H1 (cell line): ENCODE data around the gene EYA2. TPM values are rescaled to one million over a fixed set of nuclear protein-coding genes. Genes with fewer than 3 reads are reported as not detected.

Source experiments
- CTCF ChIA-PET: fragments of 300-600 bp; sonication (Branson Sonifier 250); formaldehyde crosslinking; loops from one replicate; lab custom pipeline; 2021; ENCODE audit not compliant: partially characterized antibody; lab: Charles Lee
- POLR2A ChIA-PET: fragments of 300-600 bp; sonication (Branson Sonifier 250); formaldehyde crosslinking; loops from one replicate; lab custom pipeline; 2021; ENCODE audit warnings: inconsistent platforms; ENCODE audit not compliant: partially characterized antibody; lab: Charles Lee
- DNase-seq, 2 experiments: peaks; one replicate each; pipeline versions ENCODE4 v3.0.0 to v3.0.0-alpha.2; 2010 to 2022; ENCODE audit warnings: low spot score in 2 of 2, low read depth in 1 of 2, mixed read lengths in 1 of 2
- FAIRE-seq: peaks from 2 replicates; lab custom pipeline; 2011; peaks lifted over from hg19 to GRCh38; lab: Jason Lieb, UNC
- H2AFZ ChIP-seq: 2 replicates; pipeline ENCODE4 v1.8.1; 2012; ENCODE audit warnings: low read length, inconsistent platforms
- H2AK5ac ChIP-seq: 2 replicates; pipeline ENCODE4 v1.6.1; 2013; ENCODE audit warnings: low read depth, low read length
- H2BK120ac ChIP-seq: replicated peaks from 2 replicates; pipeline ENCODE3; 2013; ENCODE audit warnings: low read depth, low read length, inconsistent platforms
- H2BK12ac ChIP-seq: 2 replicates; pipeline ENCODE4 v1.6.1; 2013; ENCODE audit warnings: low read depth, low read length
- H2BK15ac ChIP-seq: 2 replicates; pipeline ENCODE4 v1.6.1; 2013; ENCODE audit warnings: low read length
- H2BK20ac ChIP-seq: 2 replicates; pipeline ENCODE4 v1.6.1; 2013; ENCODE audit warnings: low read length
- H2BK5ac ChIP-seq: 2 replicates; pipeline ENCODE4 v1.6.1; 2013; ENCODE audit warnings: low read depth, low read length
- H3K14ac ChIP-seq: 2 replicates; pipeline ENCODE4 v1.6.1; 2013; ENCODE audit warnings: inconsistent platforms; ENCODE audit not compliant: insufficient read length
- H3K18ac ChIP-seq: 2 replicates; pipeline ENCODE4 v1.6.1; 2013; ENCODE audit warnings: low read length; ENCODE audit errors: extremely low read depth
- H3K23ac ChIP-seq: 2 replicates; pipeline ENCODE4 v1.6.1; 2013; ENCODE audit warnings: inconsistent platforms; ENCODE audit not compliant: insufficient read length
- H3K23me2 ChIP-seq: 2 replicates; pipeline ENCODE4 v1.6.1; 2013; ENCODE audit warnings: low read depth, low read length
- H3K27ac ChIP-seq: 2 replicates; pipeline ENCODE4 v1.6.1; 2011; ENCODE audit warnings: low read depth, low read length, inconsistent platforms
- H3K27me3 ChIP-seq, 4 experiments: replicated peaks in 1 of 4; 1 replicate in 1 of 4; 2 replicates in 3 of 4; pipeline versions ENCODE4 v1.6.1 to v1.8.1; 2011 to 2013; ENCODE audit warnings: low read length in 3 of 4, mild to moderate bottlenecking in 3 of 4, inconsistent platforms in 2 of 4, mixed read lengths in 2 of 4, moderate library complexity in 1 of 4; ENCODE audit not compliant: control insufficient read depth in 3 of 4, insufficient read depth in 3 of 4; ENCODE audit errors: extremely low read depth in 1 of 4
- H3K36me3 ChIP-seq, 4 experiments: 2 replicates each; pipeline versions ENCODE4 v1.6.1 to v1.8.1; 2011 to 2013; ENCODE audit warnings: mild to moderate bottlenecking in 4 of 4, low read length in 3 of 4, moderate library complexity in 2 of 4, control low read depth in 1 of 4, inconsistent platforms in 1 of 4; ENCODE audit not compliant: insufficient read depth in 4 of 4, control insufficient read depth in 2 of 4
- H3K4ac ChIP-seq: replicated peaks from 2 replicates; pipeline ENCODE3; 2013; ENCODE audit warnings: low read length, low read depth, mixed read lengths, inconsistent platforms; ENCODE audit not compliant: insufficient read length
- H3K4me1 ChIP-seq, 4 experiments: replicated peaks in 1 of 4; 1 replicate in 1 of 4; 2 replicates in 3 of 4; pipeline versions ENCODE4 v1.6.1 to v1.8.1; 2011 to 2013; ENCODE audit warnings: low read length in 3 of 4, inconsistent platforms in 2 of 4, mixed read lengths in 1 of 4; ENCODE audit not compliant: insufficient read depth in 4 of 4, control insufficient read depth in 3 of 4
- H3K4me2 ChIP-seq, 2 experiments: 2 replicates each; pipeline versions ENCODE4 v1.6.1 to v1.8.1; 2011 to 2013; ENCODE audit warnings: low read depth in 2 of 2, low read length in 2 of 2, control low read depth in 1 of 2, inconsistent platforms in 1 of 2, mild to moderate bottlenecking in 1 of 2; ENCODE audit not compliant: insufficient read depth in 1 of 2
- H3K4me3 ChIP-seq, 4 experiments: fragments of 200-600, 300-600 bp in 1 of 4; sonication (generic), shearing (Covaris generic), sonication (Bioruptor Twin) in 1 of 4; 2 replicates each; pipeline versions ENCODE4 v1.5.1 to v1.8.1; 2011 to 2016; ENCODE audit warnings: low read length in 4 of 4, low read depth in 3 of 4, control low read depth in 2 of 4, inconsistent platforms in 2 of 4, mild to moderate bottlenecking in 2 of 4, mixed read lengths in 1 of 4, moderate library complexity in 1 of 4; ENCODE audit not compliant: insufficient read depth in 2 of 4; ENCODE audit errors: extremely low read depth in 1 of 4
- H3K56ac ChIP-seq: replicated peaks from 2 replicates; pipeline ENCODE3; 2013; ENCODE audit warnings: low read depth, mild to moderate bottlenecking, mixed read lengths, low read length, inconsistent platforms; ENCODE audit not compliant: insufficient read length
- H3K79me1 ChIP-seq: 2 replicates; pipeline ENCODE4 v1.6.1; 2013; ENCODE audit warnings: low read depth, low read length, control low read depth
- H3K79me2 ChIP-seq, 2 experiments: 2 replicates each; pipeline versions ENCODE4 v1.6.1 to v1.8.1; 2012 to 2013; ENCODE audit warnings: low read length in 2 of 2, mild to moderate bottlenecking in 2 of 2, inconsistent platforms in 1 of 2; ENCODE audit not compliant: insufficient read depth in 2 of 2, control insufficient read depth in 1 of 2
- H3K9ac ChIP-seq, 4 experiments: replicated peaks in 1 of 4; 1 replicate in 1 of 4; 2 replicates in 3 of 4; pipeline versions ENCODE4 v1.6.1 to v1.8.1; 2011 to 2013; ENCODE audit warnings: low read depth in 3 of 4, low read length in 3 of 4, control low read depth in 2 of 4, mild to moderate bottlenecking in 2 of 4, moderate library complexity in 2 of 4, inconsistent platforms in 1 of 4; ENCODE audit errors: extremely low read depth in 1 of 4
- H3K9me3 ChIP-seq, 2 experiments: 2 replicates each; pipeline versions ENCODE4 v1.6.1 to v1.8.1; 2012 to 2013; ENCODE audit warnings: mild to moderate bottlenecking in 2 of 2, moderate library complexity in 2 of 2, control low read depth in 1 of 2, inconsistent platforms in 1 of 2, low read depth in 1 of 2, low read length in 1 of 2, mixed read lengths in 1 of 2; ENCODE audit not compliant: insufficient read depth in 2 of 2
- H4K20me1 ChIP-seq, 2 experiments: replicated peaks in 1 of 2; 2 replicates each; pipeline versions ENCODE3 to v1.8.1; 2011 to 2013; ENCODE audit warnings: inconsistent platforms in 2 of 2, low read length in 2 of 2, mild to moderate bottlenecking in 1 of 2; ENCODE audit not compliant: insufficient read depth in 2 of 2, control insufficient read depth in 1 of 2
- H4K5ac ChIP-seq: 2 replicates; pipeline ENCODE4 v1.6.1; 2013; ENCODE audit warnings: low read length, low read depth, mixed read lengths, inconsistent platforms; ENCODE audit not compliant: insufficient read length
- H4K8ac ChIP-seq: 2 replicates; pipeline ENCODE4 v1.8.0; 2013; ENCODE audit warnings: mild to moderate bottlenecking, moderate library complexity, low read length, inconsistent platforms; ENCODE audit not compliant: insufficient read depth; ENCODE audit errors: extremely low read depth
- H4K91ac ChIP-seq: replicated peaks from 2 replicates; pipeline ENCODE3; 2013; ENCODE audit warnings: low read length, mixed read lengths, inconsistent platforms; ENCODE audit not compliant: insufficient read length
- BRCA1 ChIP-seq: IDR thresholded peaks from 2 replicates; pipeline ENCODE4 v1.6.1; 2012; ENCODE audit warnings: low read depth, low read length, improper control_type of control experiment
- CBX5 ChIP-seq: fragments of 300-800, 300-1000 bp; sonication (generic); IDR thresholded peaks from 2 replicates; pipeline ENCODE4 v1.7.1; 2016; ENCODE audit warnings: antibody characterized with exemption, low read length, low read depth
- CEBPB ChIP-seq: IDR thresholded peaks from 2 replicates; pipeline ENCODE4 v1.6.1; 2012; ENCODE audit warnings: low read depth, low read length
- CHD1 ChIP-seq: IDR thresholded peaks from 2 replicates; pipeline ENCODE4 v1.6.1; 2012; ENCODE audit warnings: low read depth, low read length, improper control_type of control experiment
- CREB1 ChIP-seq: IDR thresholded peaks from 2 replicates; pipeline ENCODE4 v1.6.1; 2012; ENCODE audit warnings: inconsistent platforms
- CTBP2 ChIP-seq: IDR thresholded peaks from 2 replicates; pipeline ENCODE4 v1.7.0; 2011; ENCODE audit warnings: borderline replicate concordance, mild to moderate bottlenecking, moderate library complexity, mixed read lengths, low read length; ENCODE audit not compliant: insufficient read depth, insufficient read length
- EZH2 ChIP-seq: fragments of 200-600 bp; sonication (generic); IDR thresholded peaks from 2 replicates; pipeline ENCODE4 v1.7.1; 2012; ENCODE audit warnings: low read depth, mild to moderate bottlenecking, moderate library complexity, low read length, inconsistent platforms; ENCODE audit not compliant: severe bottlenecking
- HDAC2 ChIP-seq, 2 experiments: fragments of 300-600 bp in 1 of 2; sonication (generic) in 1 of 2; IDR thresholded peaks; 2 replicates each; pipeline ENCODE4 v1.6.1; 2011 to 2012; ENCODE audit warnings: low read depth in 2 of 2, low read length in 2 of 2, mild to moderate bottlenecking in 2 of 2, moderate library complexity in 2 of 2, borderline replicate concordance in 1 of 2, inconsistent platforms in 1 of 2
- KDM4A ChIP-seq: IDR thresholded peaks from one replicate; pipeline ENCODE4 v1.7.1; 2012; ENCODE audit warnings: low read depth, mild to moderate bottlenecking, moderate library complexity, low read length, inconsistent platforms; ENCODE audit not compliant: severe bottlenecking
- MAFK ChIP-seq: IDR thresholded peaks from 2 replicates; pipeline ENCODE4 v1.6.1; 2012; ENCODE audit warnings: low read depth, mild to moderate bottlenecking, improper control_type of control experiment, low read length
- SP1 ChIP-seq: IDR thresholded peaks from 2 replicates; pipeline ENCODE4 v1.6.1; 2011; ENCODE audit warnings: low read depth, low read length
- SP2 ChIP-seq: IDR thresholded peaks from 2 replicates; pipeline ENCODE4 v1.6.1; 2012; ENCODE audit warnings: mild to moderate bottlenecking, low read length, inconsistent platforms
- TEAD4 ChIP-seq: IDR thresholded peaks from 2 replicates; pipeline ENCODE4 v1.6.1; 2012; ENCODE audit warnings: low read depth, low read length, inconsistent platforms, mixed read lengths
- WGBS, 2 experiments: shearing (Covaris generic) in 1 of 2; methylation state at CpG; one replicate each; pipeline versions ENCODE4 v1.1.6 to v1.1.7; 2013 to 2015; ENCODE audit warnings: low lambda C conversion rate in 2 of 2, mixed read lengths in 2 of 2, inconsistent platforms in 1 of 2, low coverage in 1 of 2, missing lambda C conversion rate in 1 of 2; ENCODE audit not compliant: insufficient replicate concordance in 2 of 2, insufficient coverage in 1 of 2, insufficient read length in 1 of 2; ENCODE audit errors: extremely low coverage in 1 of 2, missing lambda C conversion rate in 1 of 2; 5-methylcytosine and 5-hydroxymethylcytosine counted together
- polyA plus RNA-seq, 7 experiments: library from polyadenylated mRNA; depleted of rRNA in 3 of 7; stranded (reverse) in 5 of 7; unstranded in 2 of 7; fragments of >200 nt in 5 of 7; fragments of 200-250 nt in 2 of 7; gene quantifications; 1 replicate in 5 of 7; 2 replicates in 1 of 7; 4 replicates in 1 of 7; pipeline versions ENCODE4 v1.2.1 to v1.2.3, GENCODE V29; 2011 to 2013; ENCODE audit warnings: missing spikeins in 2 of 7, mixed read lengths in 2 of 7
- total RNA-seq: library from RNA; stranded (reverse); fragmentation: NEBNext Ultra II Directional; extraction: Animal tissue kit (Norgen Biotek cat#: 25700); gene quantifications from 2 replicates; pipeline ENCODE4 v1.2.1, GENCODE V29; 2021
- TF ChIP-seq, protein P1 (sequence below): IDR thresholded peaks from 2 replicates; pipeline ENCODE4 v1.6.1; 2011; ENCODE audit warnings: low read length, improper control_type of control experiment

Gene EYA2
- total and polyA plus RNA-seq, 2 of the 8 experiments (the other 6 are each of a cell fraction or from before 2014, with no cell fraction given) = 1.6 to 1.7 TPM

DNA sequence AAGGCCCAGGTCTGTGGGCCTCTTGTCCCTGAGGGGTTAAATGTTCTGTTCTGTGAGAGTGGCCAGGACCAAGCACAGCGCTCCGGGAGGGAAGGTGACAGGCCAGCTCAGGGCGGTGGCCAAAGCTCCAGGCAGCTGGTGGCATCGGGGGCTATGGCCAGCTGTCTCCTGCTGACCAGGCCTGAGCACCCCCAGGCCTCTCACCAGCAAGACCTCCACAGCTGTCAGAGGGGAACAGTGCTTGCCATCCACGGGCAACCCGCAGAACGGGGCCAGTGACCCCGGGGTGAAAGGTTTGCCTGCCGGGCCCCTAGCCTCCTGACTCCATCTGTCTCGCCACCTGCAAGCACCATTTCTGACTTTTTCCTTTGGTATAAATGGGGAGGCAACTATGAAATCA, 46.0 kb downstream of the EYA2 start:
- no peak for FAIRE-seq
- H2BK15ac ChIP-seq = no peak overlapping the region
- TF ChIP-seq EZH2 (no peak), SP2 (no peak), CREB1 (no peak), TEAD4 (no peak), CTBP2 (no peak), CHD1 (no peak), BRCA1 (no peak), HDAC2 (IDR thresholded peaks at IDR 0.05; ENCODE audit: borderline replicate concordance in 1 of 2, low read depth in 2 of 2, low read length in 2 of 2) (no peak), SP1 (no peak), CBX5 (no peak), CEBPB (no peak), MAFK (no peak), KDM4A (no peak)
- TF ChIP-seq, protein P1, sequence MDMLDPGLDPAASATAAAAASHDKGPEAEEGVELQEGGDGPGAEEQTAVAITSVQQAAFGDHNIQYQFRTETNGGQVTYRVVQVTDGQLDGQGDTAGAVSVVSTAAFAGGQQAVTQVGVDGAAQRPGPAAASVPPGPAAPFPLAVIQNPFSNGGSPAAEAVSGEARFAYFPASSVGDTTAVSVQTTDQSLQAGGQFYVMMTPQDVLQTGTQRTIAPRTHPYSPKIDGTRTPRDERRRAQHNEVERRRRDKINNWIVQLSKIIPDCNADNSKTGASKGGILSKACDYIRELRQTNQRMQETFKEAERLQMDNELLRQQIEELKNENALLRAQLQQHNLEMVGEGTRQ = no peak

More for the DNA sequence above, 46.0 kb downstream of the EYA2 start:
- CTCF ChIA-PET = interaction anchor here (1.9 kb wide), 1 partner anchor 173 kb away, joined by 4 read pairs; no protein-coding TSS in a partner anchor
- 96% methylated on average over 8 of the region's 10 CpGs; no CpG with 5 or more reads in 1 of the 2 experiments for WGBS, 2 experiments
- H3K23ac ChIP-seq = no peak overlapping the region
- no peak overlapping the region for H2BK120ac ChIP-seq
- peaks cover 0 to 3% (median under 1%) of the 10 kb centered on the region in 4 experiments; a peak in 3 of 7 replicates for H3K4me1 ChIP-seq
- no peaks in the 10 kb centered on the region for H3K23me2 ChIP-seq
- no peaks in the 10 kb centered on the region for H3K79me1 ChIP-seq
- POLR2A ChIA-PET = no interaction called here
- H3K79me2 ChIP-seq = no peaks in the 10 kb centered on the region
- H3K4ac ChIP-seq = no peak overlapping the region
- DNase-seq = no peak
- H3K36me3 ChIP-seq = no peaks in the 10 kb centered on the region
- H3K9me3 ChIP-seq = no peaks in the 10 kb centered on the region
- no peak overlapping the region for H2AK5ac ChIP-seq
- H4K20me1 ChIP-seq = no peaks in the 10 kb centered on the region
- H3K14ac ChIP-seq = no peak overlapping the region
- H4K91ac ChIP-seq = no peak overlapping the region
- H4K8ac ChIP-seq = no peak overlapping the region
- no peak overlapping the region for H3K4me3 ChIP-seq
- no peak overlapping the region for H3K27ac ChIP-seq
- no peak overlapping the region for H4K5ac ChIP-seq
- no peak overlapping the region for H3K56ac ChIP-seq
- H3K4me2 ChIP-seq = no peak overlapping the region
- H2BK5ac ChIP-seq = no peak overlapping the region
- no peak overlapping the region for H2AFZ ChIP-seq
- no peak overlapping the region for H2BK12ac ChIP-seq
- H3K27me3 ChIP-seq = no peaks in the 10 kb centered on the region
- H2BK20ac ChIP-seq = 0 out of 2 replicates have a peak overlapping the region, but pooled peaks have one; percentile 48
- H3K9ac ChIP-seq = no peak overlapping the region
- no peak overlapping the region for H3K18ac ChIP-seq
